Stimulated activated CD8-positive, alpha-beta memory T cell treated with anti-CD3 and anti-CD28 coated beads, Interleukin-15, amount 100 ng/mL, for 48 hours (primary cell): Measurements from ENCODE around the gene ASPG.

Source experiments
- DNase-seq, 2 donors: peaks; one replicate each; pipeline ENCODE4 v3.0.0-alpha.2; 2020; ENCODE audit warnings: low read depth in 2 of 2

ASPG gene

DNA sequence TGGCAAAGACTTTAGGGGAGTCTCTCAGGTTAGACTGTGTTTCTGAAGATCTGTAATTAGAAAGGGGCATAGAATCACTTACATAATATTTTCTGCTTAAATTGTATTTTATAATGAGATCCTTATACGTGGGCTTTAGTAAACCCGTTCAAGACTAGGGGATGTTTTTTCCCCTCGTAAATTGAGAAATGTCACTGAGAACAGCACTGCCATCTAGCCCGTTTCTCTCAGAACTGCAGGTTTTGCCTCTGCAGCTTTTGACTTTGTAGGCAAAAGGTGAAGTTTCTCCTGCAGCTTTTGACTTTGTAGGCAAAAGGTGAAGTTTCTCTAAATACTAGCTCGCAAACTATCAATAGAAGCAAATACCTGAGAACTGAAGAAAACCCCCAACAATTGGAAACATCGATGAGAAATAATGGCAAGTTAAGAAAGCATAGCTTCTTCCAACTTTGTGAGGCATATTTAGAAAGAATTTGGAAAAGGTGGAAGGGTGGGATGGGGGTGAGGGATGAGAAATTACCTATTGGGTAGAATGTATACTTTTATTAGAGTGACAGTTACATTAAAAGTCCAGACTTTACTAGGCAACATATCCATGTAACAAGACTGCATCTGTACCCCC is 9.9 kb upstream of the ASPG start:
- no peak for DNase-seq

DNA sequence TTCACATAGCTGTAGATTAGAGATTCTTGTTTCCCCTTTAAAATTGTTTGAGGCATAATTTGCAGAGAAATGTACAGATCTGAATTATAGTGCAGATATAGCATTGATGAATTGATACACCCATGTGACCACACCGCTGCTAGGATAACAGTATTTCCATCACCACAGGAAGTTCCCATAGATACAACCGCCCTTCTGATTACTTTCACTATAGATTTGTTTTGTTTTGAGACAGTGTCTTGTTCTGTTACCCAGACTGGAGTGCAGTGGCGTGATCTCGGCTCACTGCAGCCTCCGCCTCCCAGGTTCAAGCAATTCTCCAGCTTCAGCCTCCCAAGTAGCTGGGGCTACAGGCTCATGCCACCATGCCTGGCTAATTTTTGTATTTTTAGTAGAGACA is 8.8 kb upstream of the ASPG start:
- no peak for DNase-seq

DNA sequence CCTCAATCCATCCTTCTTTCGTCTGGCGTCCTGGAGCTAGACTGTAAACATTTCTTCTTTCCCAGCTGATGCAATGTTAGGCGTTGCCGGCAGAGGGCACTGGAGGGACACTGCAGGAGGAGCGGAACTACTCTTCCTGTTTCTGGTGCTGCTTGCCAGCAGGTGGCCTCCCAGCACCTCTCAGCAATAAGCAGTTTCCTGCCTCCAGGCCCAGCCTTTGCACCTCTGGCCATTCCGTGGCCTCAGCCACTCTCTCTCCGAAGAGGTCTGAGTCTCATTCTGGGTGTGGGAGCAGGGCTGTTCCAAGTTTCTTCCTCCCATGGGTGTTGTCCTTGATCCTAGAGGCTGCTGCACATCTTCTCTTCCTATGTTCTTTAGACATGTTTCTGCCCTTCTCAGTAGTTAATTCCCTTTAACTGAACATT is 7.5 kb upstream of the ASPG start:
- peak; percentile 74 for DNase-seq

DNA sequence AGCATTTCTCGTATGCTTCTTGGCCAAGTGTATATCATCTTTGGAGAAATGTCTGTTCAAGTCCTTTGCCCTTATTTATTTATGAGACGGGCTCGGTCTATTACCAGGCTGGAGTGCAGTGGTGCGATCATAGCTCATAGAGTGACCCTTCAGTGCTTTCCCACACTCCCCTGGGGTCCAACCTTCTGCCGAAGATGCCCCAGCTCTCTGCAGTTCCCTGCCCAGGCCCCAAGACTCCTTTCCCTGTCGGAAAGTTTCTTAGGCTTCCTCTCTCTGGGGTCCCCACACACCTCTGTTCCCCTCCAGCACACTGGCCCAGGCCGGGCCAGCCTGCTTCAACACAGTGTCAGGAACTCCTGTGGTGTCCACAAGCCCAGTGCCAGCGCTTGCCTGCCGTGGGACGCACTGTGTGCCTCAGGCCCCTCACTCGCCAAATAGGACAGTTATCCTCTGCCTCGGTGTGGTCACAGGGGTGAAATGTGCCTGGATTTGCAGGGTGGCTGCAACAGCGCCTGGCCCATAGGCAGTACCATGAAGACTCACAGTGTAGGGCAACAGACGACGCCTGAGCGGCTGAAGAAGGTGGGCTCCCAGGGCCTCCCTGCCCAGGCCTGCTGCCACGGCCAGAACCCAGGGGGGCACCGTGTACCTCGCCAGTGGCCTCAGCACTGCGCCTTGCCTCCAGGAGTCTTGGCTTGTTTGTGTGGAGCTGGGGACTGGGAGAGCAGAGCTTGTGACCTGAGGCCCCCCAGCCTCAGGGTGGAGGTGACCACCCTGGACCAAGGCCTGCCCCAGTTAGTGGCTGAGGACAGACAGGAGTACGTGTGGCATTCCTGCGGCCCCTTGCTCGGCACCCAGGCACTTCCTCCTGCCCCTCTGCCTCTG is 4.9 kb upstream of the ASPG start:
- no peak for DNase-seq

DNA sequence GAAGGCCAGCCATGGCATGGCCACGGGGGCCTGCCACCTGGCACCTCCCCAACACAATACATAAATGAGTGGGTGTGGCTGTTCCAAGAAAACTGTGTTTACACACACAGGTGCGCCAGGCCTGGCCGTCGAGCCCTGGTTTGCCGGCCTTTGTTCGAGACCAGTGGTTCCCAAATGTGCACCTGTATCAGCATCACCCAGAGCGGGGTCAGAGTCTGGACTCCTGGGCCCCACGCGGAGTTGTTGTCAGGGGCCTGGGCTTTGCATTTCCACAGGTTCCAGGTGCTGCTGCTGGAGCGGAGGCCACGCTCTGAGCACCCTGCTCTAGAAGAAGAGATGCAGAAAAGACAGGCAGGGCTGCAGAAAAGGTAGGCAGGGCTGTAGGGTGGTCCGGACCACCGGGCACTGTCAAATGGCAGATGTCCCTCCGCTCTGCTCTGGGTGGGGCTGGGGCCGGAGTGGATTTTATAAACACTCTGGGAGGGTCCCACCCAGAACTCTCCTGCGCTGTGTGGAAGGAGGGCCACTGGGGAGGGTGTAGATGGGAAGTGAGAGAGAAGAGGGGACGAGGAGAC is 4.2 kb upstream of the ASPG start:
- DNase-seq = no peak

DNA sequence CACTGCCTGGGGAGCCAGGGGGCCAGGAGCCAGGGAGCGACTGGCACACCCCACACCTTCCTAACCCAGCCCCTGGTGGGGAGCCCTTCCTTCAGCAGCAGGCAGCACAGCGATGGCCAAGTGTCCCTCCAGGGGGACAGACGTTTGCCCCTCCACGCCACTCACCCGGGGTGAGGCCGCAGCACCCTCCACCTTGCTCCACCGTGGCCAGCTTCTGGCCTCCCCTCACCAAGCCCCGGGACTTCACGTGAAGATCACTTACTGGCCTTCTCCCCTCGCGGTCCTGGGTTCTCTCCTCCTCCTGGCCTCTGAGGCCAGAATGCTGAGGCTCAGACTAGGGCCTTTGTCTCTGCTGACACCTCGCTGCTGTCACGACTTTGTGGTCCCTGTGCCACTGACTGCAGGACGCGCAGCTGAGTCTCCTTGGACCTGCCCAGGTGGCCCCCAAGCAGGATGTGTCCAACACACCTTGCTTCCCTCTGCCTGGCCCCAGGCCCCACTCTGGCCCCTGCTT is 3.5 kb upstream of the ASPG start:
- DNase-seq = no peak

DNA sequence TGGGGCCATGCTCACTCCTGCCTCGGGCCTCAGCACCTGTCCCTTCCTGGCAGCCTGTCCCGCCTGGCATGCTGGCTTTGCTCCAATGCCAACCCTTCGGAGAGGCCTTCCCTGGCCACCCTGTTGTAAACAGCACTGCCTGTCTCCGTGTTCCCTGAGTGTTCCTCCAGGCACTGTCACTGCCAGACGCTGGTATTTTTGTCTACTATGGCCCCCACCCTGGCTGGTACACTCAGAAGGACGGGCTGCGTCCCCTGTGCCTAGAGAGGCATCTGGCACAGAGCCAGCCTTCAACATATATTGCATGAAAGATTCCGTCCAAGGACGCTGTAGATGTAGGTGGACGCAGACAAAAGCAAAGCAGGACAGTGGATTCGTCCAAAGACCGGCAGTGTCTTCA is 2.7 kb upstream of the ASPG start:
- DNase-seq = no peak

DNA sequence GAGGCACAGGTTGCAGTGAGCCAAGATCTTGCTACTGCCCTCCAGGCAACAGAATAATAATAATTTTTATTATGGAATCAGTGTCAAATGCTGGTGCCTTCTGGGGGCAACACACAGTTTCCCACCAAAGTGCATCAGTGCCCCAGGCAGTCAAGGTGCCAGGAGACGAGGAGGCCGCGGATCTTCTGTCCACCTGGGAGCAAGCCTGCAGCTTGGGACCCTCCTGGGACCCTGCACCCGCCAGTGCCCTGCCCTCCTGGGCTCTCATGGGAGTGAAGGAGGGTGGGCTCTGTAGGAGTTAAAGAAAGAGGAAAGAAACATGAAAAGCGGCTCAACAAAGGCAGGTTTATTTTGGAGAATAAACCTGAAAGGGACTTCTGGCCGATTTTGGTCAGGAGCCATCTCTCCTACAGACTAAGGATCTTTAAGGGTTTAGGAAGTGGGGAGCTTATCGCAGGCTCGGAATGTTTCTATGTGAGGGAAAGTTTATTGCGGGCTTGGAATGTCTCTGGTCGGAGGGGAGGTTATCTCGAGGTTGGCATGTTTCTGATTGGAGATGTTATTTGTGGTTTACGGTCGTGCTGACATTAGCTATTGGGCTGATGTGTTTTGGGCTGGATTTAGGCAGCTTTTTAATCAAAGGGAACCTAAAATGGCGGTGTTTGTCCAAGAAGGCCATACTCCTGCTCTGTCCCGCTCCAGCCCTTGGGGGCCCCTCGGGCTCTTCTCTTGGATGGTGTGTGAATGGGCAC is 1.1 kb upstream of the ASPG start:
- DNase-seq = no peak

DNA sequence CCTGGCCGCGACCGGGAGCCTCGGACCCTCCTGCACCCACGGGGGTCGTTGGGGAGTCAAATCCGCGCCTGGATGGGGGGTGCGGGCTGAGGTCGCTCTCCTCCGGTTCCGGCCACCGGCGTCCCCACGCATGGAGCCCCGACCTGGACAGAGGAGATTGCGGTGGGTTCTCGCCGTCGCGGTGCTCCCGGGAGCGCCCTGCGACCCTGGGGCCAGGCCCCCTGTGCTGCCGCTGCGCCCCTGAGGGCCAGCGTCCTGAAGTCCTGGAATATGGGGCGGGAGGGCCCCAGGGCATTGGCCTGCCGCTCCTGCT is 345 bp downstream of the ASPG start:
- DNase-seq = no peak

DNA sequence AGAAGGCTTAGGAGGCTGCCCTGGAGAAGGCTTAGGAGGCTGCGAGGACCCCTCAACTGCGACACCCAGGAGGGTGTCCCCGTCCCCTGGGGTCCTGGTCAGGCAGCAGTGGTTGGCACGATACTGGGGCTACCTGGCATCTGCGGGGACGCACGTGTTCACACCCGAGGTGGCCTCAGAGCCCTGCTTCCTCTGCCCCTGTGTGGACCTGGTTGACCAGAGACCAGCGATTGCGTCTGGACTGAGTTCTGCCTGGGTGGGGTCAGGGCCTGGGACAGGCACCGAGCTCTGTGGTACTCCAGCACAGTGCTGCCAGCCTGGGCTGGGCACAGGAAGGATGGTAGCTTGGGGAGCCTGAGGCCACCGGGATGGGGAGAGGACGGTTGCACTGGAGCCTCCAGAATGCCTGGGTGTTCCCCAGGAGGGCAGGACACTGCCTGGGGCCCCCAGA is 735 bp downstream of the ASPG start:
- DNase-seq = no peak

DNA sequence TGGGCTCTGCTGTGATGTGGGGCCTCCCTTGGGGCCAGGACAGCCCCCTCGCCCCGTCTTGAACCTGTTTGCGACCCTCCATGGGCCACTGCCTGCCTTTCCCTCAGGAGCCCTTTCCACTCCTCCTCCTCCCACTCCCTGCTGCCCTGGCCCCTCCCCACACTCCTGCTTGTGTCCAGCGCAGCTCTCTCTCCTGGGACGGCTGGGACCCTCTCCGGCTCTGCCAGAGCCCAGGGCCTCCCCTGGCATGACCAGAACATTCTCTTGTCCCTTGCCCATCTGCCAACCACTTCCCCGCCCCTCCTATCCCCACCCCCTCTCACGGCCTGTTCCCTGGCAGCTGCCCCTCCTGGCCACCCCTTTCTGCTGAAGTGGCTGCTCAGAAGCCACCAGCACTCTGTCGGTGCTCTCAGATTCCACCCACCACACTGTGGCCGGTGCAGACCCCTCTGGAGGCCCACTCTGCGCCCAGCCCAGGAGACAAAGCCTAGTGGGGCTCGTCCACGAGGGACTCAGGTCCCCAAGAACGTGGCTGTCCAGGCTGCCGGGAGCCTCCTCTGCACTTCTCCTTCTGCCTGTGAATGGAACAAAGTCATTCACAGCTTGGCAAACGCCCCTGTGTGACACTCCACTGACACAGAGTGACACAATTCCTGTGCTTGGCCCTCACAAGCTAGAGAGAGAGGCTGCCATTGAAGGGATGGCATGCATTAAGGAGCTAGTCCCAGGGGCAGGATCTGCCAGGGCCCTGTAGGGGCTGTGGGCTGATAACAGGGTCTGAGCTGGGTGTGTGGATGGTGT is 1.4 kb downstream of the ASPG start:
- DNase-seq = no peak

DNA sequence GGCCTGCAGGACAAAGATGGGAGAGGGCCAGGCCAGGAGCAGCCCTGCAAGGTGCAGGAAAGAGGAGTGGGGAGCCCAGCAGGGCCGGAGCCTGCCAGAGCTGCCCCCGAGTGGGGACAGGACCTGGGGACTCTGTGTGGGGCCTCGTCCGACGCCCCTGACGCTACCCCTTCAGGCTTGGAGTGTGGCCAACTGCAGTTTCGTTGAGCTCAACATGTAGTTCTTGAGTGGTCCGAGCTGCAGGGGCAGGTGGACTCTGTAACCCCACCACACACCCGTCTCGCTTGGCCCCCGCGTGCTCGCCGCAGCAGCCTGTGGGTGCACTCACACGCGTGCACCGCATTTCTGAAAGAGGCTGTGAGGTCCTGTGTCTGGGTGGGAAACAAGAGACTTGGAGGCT is 2.0 kb downstream of the ASPG start:
- DNase-seq = no peak

DNA sequence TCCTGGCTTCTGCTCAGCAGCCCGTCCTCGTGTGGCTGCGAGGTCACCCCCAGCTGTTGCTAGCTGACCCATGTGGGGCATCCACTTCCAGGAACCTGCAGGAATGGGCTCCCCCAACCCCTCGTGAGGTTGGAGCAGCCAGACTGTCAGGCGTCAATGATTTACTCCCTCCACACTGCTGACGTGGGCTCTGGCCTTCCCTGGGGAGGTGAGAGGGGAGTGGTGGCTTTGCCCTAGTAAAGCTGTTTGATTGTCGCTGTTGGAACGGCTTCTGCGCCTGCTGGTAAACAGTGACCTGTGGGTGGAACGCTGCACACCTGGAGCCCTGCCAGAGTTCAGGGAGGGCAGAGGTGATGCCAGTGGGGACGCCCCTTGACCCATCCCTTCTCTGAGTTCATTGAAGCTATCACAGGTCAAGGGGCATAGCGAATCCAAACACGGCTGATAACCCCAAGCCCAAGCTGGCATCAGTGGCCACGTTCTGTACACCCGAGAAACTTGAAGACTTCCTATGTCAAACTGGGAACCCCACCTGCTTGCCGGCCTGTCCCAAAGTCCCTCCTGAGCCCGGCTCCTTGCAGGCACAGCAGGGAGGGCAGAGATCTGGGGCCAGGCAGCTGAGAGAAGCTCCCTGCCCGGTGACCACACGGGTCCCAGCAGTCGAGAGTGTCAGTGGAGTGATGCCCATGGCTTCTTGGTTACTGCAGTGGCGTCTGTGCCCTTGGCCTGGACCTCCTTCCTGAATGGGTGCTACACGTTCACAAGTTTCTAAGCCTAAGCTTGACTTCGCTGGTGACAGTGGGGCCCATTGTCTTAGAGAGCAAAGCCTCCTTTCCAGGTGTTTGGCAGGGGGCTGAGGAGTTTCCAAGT is 2.7 kb downstream of the ASPG start:
- DNase-seq = no peak

DNA sequence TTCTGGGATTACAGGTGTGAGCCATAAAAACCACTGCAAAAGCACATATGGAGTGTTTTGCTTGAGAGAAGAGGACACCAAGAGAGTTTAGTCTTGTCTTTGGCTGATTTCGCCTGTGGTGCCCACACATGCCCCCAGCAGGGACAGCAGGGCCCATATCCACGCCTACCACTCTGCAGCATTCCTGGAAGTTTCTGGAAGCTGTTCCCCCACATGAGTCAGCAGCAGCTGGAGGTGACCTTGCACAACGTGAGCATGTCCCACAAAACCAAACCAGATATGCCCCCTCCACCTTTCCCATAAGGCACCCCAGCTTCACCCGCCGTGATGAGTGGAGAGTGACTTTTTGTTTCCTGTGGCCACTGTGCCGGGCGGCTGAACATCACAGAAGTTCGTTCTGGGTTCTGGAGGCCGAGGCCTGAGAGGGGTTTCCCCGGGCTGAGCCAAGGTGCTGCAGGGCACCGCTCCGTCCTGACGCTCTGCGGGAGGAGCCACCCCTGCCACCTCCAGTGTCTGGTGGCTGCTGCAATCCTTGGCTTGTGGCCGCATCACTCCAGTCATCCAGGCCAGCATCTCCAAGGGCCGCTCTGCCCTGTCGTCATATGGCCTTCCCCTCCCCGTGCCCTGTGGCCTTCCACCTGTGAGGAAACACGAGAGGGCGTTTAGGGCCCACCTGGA is 4.7 kb downstream of the ASPG start:
- no peak for DNase-seq

DNA sequence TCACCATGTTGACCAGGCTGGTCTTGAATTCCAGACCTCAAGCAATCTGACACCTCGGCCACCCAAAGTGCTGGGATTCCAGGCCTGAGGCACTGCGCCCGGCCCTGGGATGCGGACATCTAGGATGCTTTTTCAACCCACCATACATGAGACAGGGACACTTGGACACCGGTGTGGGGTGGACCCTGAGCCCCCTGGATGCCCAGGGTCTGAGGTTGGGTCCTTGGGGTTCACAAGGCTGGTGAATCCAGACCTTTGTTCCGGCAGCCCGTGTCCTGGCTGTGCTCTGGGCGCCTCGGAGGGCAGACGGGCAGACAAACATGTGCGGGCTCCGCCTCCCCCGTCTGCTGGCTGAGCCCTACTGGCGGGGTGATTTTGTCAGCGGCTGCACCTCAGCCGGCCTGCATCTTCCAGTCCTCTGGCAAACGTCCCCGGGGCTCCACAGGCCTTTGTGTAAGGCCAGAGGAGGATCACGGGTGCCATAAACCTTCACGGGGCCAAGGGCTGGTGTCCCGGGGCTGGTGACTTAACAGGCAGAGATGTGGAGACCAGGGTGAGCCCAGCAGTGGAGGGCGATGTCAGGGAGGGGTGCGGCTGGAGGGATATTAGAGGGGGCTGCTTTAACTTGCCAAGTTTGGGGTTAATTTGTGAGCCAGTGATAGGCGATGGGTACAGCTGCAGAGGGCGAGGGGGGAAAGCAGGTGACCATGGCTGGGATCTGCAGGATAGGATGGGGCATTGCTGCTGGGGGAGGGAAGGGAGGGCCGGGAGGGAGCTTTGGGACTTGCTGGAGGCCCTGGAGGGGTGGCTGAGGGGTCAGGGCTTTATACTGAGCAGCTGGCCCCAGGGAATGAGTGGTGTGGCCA is 5.8 kb downstream of the ASPG start:
- DNase-seq = no peak

DNA sequence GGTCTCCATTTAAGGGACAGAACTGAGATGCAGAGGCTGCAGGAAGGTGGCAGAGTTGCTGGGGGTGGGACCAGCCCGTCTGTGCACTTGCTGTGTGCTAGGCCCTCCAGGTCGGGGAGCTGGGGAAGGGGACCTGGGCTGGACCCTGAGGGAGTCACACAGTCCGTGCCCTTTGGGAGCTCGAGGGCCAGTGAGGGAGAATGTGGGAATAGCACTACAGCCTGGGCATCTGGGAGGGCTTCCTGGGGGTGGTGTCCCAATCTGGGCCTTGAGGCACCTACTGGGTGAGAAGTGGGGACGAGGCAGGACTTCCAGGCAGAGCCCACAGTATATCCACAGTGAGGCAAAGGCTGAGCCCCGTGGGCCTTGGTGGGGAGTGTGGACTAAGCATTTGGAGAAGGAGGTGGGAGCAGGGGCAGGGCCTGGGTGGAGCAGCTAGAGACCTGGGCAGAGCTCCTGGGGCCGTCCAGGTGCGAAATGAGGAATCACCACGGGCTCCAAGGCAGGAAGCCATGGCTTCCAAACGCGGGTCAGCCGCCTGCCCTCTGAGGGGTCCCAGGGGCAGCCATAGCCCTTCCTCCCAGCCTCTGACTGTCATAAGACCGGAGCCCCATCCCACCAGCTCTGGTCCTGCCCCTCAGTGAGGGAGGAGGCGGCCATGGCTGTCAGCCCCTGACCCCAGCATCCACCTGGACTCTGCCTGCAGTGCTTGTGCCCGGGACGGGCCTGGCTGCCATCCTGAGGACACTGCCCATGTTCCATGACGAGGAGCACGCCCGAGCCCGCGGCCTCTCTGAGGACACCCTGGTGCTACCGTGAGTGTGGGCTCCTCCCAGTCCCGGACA is 6.6 kb downstream of the ASPG start:
- DNase-seq = no peak

DNA sequence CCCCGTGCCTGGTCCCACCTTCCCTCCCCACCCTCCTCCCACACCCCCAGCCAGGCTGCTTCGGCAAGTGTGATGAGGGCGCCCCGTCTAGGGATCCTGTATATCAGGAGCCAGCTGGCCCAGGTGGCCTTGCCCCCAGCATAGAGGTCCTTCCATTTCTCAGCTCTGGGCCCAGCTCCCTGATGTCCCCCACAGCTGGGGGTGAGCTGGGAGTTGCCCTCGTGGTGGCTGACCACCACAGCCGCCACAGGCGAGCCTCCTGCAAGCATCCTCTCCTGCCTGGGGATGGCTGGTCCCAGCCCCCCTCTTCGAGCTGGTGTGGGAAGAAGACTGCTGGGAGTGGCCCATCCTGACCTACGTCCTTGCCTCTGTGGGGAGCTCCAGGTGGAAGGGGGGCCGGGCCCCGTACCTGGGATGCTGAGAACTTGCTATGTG is 7.4 kb downstream of the ASPG start:
- no peak for DNase-seq
